ENCODE data around the gene GPHB5.

DNA sequence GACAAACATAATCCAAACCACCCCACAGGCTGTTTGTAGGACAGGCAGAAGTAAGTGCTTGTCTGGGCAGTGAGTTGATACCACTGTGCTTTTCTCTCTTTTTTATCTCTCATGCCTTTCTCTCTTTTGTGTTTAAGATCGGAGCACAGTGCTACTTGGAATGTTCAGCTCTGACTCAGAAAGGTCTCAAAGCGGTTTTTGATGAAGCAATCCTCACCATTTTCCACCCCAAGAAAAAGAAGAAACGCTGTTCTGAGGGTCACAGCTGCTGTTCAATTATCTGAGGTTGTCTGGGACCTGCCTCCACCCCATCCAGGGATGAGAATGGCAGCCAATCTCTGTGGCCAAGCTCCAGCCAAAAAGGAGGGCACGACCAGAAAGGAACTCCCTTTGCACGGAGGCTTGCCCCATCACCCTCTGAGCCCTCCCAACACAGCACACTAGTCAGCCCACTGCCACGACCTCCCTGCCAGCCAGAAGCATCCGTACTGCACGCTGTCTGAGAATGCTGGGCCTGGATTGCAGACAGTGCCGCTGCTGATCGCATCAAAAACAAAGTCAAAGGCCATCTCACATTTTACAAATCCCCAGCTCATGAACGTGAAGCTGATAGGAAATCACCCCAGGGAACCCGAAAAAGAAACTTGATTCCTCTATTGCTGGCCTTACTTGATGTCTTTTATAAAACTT lies 27.8 kb downstream of the GPHB5 start:
- TF ChIP-seq EZH2 (IDR thresholded peaks at IDR 0.05; ENCODE audit: borderline replicate concordance, low read depth, low read length), result no peak
- TF ChIP-seq PRPF4 (IDR thresholded peaks at IDR 0.05; ENCODE audit: insufficient read depth, low read depth, low read length, poor library complexity, severe bottlenecking), result no peak

Measured in K562 (cell line).